GM23248 (cell line): ENCODE results near the gene NPFFR1.

Source experiments
- EZH2 ChIP-seq: fragments of 200-600 bp; sonication (generic); IDR thresholded peaks from 2 replicates; pipeline ENCODE4 v1.6.1; 2018; ENCODE audit warnings: antibody characterized with exemption, mild to moderate bottlenecking; ENCODE audit not compliant: insufficient read depth, poor library complexity, severe bottlenecking
- EZH2phosphoT487 ChIP-seq: fragments of 200-600 bp; sonication (generic); IDR thresholded peaks from 2 replicates; pipeline ENCODE4 v1.6.1; 2018; ENCODE audit warnings: antibody characterized with exemption, moderate library complexity, mild to moderate bottlenecking, low read depth; ENCODE audit not compliant: insufficient read depth

- TF ChIP-seq EZH2 (no peak), EZH2phosphoT487 (no peak)
Measured at GRCh38 chr10:70280099-70280498, 3.7 kb downstream of the NPFFR1 start.
